ENCODE results near the gene SPOCK1. TPM values are rescaled to one million over a fixed set of nuclear protein-coding genes. Genes with fewer than 3 reads are reported as not detected.

The SPOCK1 gene
- total RNA-seq, 1 experiment from 2014 or later, result 23.9 TPM

DNA sequence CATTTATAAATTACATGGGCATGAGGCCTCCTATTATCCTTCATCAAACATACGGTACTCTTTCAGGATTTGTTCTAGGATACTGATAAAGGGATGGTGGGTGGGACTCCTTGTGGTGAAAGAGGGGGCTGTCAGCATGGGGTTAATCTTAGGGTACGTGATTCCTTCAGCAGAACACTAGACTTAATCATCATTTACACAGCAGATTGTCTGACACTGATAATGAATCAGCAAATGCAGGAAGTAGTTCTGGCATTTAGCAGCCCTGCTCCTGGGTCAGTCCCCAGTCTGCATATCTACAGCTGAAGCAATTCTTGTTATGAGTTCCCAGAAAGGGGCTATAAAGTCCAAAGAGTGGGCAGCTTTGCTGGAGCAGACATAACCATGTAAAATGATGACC is 384.6 kb downstream of the SPOCK1 start:
- TF ChIP-seq EZH2 (IDR thresholded peaks at IDR 0.05; ENCODE audit: low read depth), result no peak
- TF ChIP-seq CTCF (conservative IDR thresholded peaks at IDR 0.05), result no peak
- Histone ChIP-seq H3K4me3 (no peak overlapping the region), H3F3A (ENCODE audit: insufficient read depth, low read depth) (no peaks in the 10 kb centered on the region), H3K27ac (no peak overlapping the region), H3K9me3 (ENCODE audit: insufficient read depth, low read depth) (no peaks in the 10 kb centered on the region), H3K36me3 (ENCODE audit: low read depth) (no peaks in the 10 kb centered on the region), H2AFZ (0 out of 2 replicates have a peak overlapping the region, but pooled peaks have one; percentile 9), H3K4me1 (replicated peaks; ENCODE audit: insufficient read depth) (peaks cover 17% of the 10 kb centered on the region), H3K9me2 (ENCODE audit: insufficient read depth) (no peaks in the 10 kb centered on the region), H4K20me1 (ENCODE audit: insufficient read depth) (no peaks in the 10 kb centered on the region), H3K4me2 (peak overlapping the region; percentile 46), H3K27me3 (ENCODE audit: insufficient read depth, low read depth) (no peaks in the 10 kb centered on the region), H3K79me2 (ENCODE audit: low read depth) (no peaks in the 10 kb centered on the region)
- no TSS peak for BruUV-seq (replicated peaks)
- ChIA-PET CTCF (no interaction called here), POLR2A (ENCODE audit: unreplicated experiment) (no interaction called here)
- DNase-seq, result peak; percentile 5 to 50
- intact Hi-C loops (cut with micrococcal nuclease; ENCODE audit: unreplicated experiment), result no loop called here

DNA sequence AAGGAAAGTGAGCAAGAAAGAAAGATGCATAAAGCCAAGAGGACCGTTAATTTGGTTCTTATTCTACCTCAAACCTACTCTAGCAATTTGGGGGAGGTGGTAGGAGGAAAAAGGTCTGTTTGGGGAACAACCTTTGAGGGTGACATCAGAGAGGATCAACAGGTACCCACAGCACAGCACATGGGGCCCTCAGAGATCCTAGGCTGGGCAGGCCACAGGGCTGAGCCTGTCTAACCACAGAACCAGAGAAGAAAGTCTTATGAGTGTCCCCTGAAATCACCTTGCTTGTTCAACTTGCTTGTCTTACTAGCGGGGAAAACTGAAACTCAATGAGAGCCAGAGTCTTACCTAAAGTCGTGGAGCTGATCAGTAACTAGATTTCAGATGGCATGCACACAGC is 385.2 kb downstream of the SPOCK1 start:
- TF ChIP-seq EZH2 (IDR thresholded peaks at IDR 0.05; ENCODE audit: low read depth) (no peak), CTCF (conservative IDR thresholded peaks at IDR 0.05) (no peak)
- H3K9me3 ChIP-seq (ENCODE audit: insufficient read depth, low read depth), result no peaks in the 10 kb centered on the region
- H3K4me2 ChIP-seq, result 0 out of 2 replicates have a peak overlapping the region, but pooled peaks have one; percentile 46
- intact Hi-C loops (cut with micrococcal nuclease; ENCODE audit: unreplicated experiment), result no loop called here
- no peak overlapping the region for H2AFZ ChIP-seq
- POLR2A ChIA-PET (ENCODE audit: unreplicated experiment), result no interaction called here
- no peak for DNase-seq
- no peaks in the 10 kb centered on the region for H3K9me2 ChIP-seq (ENCODE audit: insufficient read depth)
- H3K79me2 ChIP-seq (ENCODE audit: low read depth), result no peaks in the 10 kb centered on the region
- CTCF ChIA-PET, result no interaction called here
- no peak overlapping the region for H3K27ac ChIP-seq
- H3F3A ChIP-seq (ENCODE audit: insufficient read depth, low read depth), result no peaks in the 10 kb centered on the region
- no peak overlapping the region for H3K4me3 ChIP-seq
- H4K20me1 ChIP-seq (ENCODE audit: insufficient read depth), result no peaks in the 10 kb centered on the region
- H3K4me1 ChIP-seq (replicated peaks; ENCODE audit: insufficient read depth), result peaks cover 17% of the 10 kb centered on the region
- no peaks in the 10 kb centered on the region for H3K27me3 ChIP-seq (ENCODE audit: insufficient read depth, low read depth)
- no peaks in the 10 kb centered on the region for H3K36me3 ChIP-seq (ENCODE audit: low read depth)
- no TSS peak for BruUV-seq (replicated peaks)

DNA sequence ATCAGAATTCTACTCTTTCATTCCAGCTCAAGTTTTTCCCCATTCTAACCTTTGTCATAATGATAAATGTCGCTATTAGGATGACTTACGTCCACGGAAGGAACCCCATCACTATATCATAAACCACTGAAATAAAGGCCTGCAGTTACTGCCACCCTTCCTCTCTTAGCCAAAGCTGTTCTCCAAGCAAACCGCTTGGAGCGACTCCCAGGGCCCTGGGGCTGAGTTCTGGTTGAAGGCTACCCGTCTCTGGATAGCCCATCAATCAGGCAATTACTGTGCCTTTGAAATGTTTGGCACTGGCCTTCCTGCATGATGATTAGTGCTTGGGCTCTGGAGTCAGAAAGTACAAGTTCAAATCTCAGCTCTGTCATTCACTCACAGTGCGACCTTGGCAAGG is 386.0 kb downstream of the SPOCK1 start:
- CTCF ChIA-PET, result no interaction called here
- Histone ChIP-seq H2AFZ (no peak overlapping the region), H3K4me3 (no peak overlapping the region), H3K79me2 (ENCODE audit: low read depth) (no peaks in the 10 kb centered on the region), H3K36me3 (ENCODE audit: low read depth) (no peaks in the 10 kb centered on the region), H3K9me3 (ENCODE audit: insufficient read depth, low read depth) (no peaks in the 10 kb centered on the region), H3K4me1 (replicated peaks; ENCODE audit: insufficient read depth) (peaks cover 17% of the 10 kb centered on the region), H3K4me2 (no peak overlapping the region), H4K20me1 (ENCODE audit: insufficient read depth) (no peaks in the 10 kb centered on the region), H3K9me2 (ENCODE audit: insufficient read depth) (no peaks in the 10 kb centered on the region), H3K27ac (no peak overlapping the region), H3K27me3 (ENCODE audit: insufficient read depth, low read depth) (no peaks in the 10 kb centered on the region), H3F3A (ENCODE audit: insufficient read depth, low read depth) (no peaks in the 10 kb centered on the region)
- TF ChIP-seq CTCF (conservative IDR thresholded peaks at IDR 0.05), result no peak
- TF ChIP-seq EZH2 (IDR thresholded peaks at IDR 0.05; ENCODE audit: low read depth), result no peak
- POLR2A ChIA-PET (ENCODE audit: unreplicated experiment), result no interaction called here
- BruUV-seq (replicated peaks), result no TSS peak
- intact Hi-C loops (cut with micrococcal nuclease; ENCODE audit: unreplicated experiment), result no loop called here
- no peak for DNase-seq

Data from PC-9 (cell line).